DOHH2 (cell line): Measurements from ENCODE around the gene THBS3.

ENCODE experiments used
- H3F3A ChIP-seq: fragments of 200-600 bp; sonication (generic), shearing (Covaris generic); 2 replicates; pipeline ENCODE4 v1.6.0; 2016; ENCODE audit warnings: antibody characterized with exemption, mild to moderate bottlenecking; ENCODE audit not compliant: control insufficient read depth, insufficient read depth
- H3K27ac ChIP-seq: fragments of 200-600 bp; sonication (generic); 2 replicates; pipeline ENCODE4 v1.5.1; 2014; ENCODE audit warnings: low read depth, mild to moderate bottlenecking, low read length, moderate library complexity
- H3K27me3 ChIP-seq: fragments of 200-600 bp; sonication (generic); 2 replicates; pipeline ENCODE4 v1.6.1; 2014; ENCODE audit warnings: mild to moderate bottlenecking, low read length, mixed read lengths; ENCODE audit not compliant: control insufficient read depth
- H3K36me3 ChIP-seq: fragments of 200-600 bp; sonication (generic); 2 replicates; pipeline ENCODE4 v1.6.1; 2014; ENCODE audit warnings: mild to moderate bottlenecking, low read length, moderate library complexity, mixed read lengths; ENCODE audit not compliant: control insufficient read depth
- H3K4me1 ChIP-seq: fragments of 200-600 bp; sonication (generic); 2 replicates; pipeline ENCODE4 v1.6.1; 2014; ENCODE audit warnings: mild to moderate bottlenecking, low read length, mixed read lengths; ENCODE audit not compliant: control insufficient read depth
- H3K4me2 ChIP-seq: fragments of 200-600 bp; sonication (generic); 2 replicates; pipeline ENCODE4 v1.6.0; 2014; ENCODE audit warnings: mild to moderate bottlenecking, low read length, moderate library complexity
- H3K4me3 ChIP-seq: fragments of 200-600 bp; sonication (generic); 2 replicates; pipeline ENCODE4 v1.5.1; 2014; ENCODE audit warnings: mild to moderate bottlenecking, low read length, mixed read lengths
- H3K79me2 ChIP-seq: fragments of 200-600 bp; sonication (generic); 2 replicates; pipeline ENCODE4 v1.6.1; 2014; ENCODE audit warnings: mild to moderate bottlenecking, low read length, mixed read lengths; ENCODE audit not compliant: control insufficient read depth
- H3K9me2 ChIP-seq: fragments of 200-600 bp; sonication (generic); replicated peaks from 2 replicates; pipeline ENCODE4 v1.6.1; 2014; ENCODE audit warnings: mild to moderate bottlenecking, low read length, mixed read lengths; ENCODE audit not compliant: control insufficient read depth
- H3K9me3 ChIP-seq: fragments of 200-600 bp; sonication (generic); 2 replicates; pipeline ENCODE4 v1.6.1; 2014; ENCODE audit warnings: antibody characterized with exemption, low read length, mixed read lengths; ENCODE audit not compliant: control insufficient read depth, insufficient read depth
- H4K20me1 ChIP-seq: fragments of 200-600 bp; sonication (generic); 2 replicates; pipeline ENCODE4 v1.6.0; 2014; ENCODE audit warnings: low read depth, mild to moderate bottlenecking, antibody characterized with exemption, low read length, moderate library complexity; ENCODE audit not compliant: control insufficient read depth, insufficient read depth
- CTCF ChIP-seq: fragments of 200-600 bp; sonication (generic); IDR thresholded peaks from one replicate; pipeline ENCODE4 v1.5.1; 2014; ENCODE audit warnings: antibody characterized with exemption, mild to moderate bottlenecking, low read depth, low read length; ENCODE audit not compliant: poor library complexity, severe bottlenecking
- EZH2phosphoT487 ChIP-seq: fragments of 200-600 bp; sonication (generic); IDR thresholded peaks from 2 replicates; pipeline ENCODE4 v1.6.1; 2017; ENCODE audit warnings: borderline replicate concordance, mild to moderate bottlenecking, antibody characterized with exemption, low read length, moderate library complexity, mixed read lengths

THBS3 gene

GRCh38 chr1:155253208-155253607, 45.5 kb upstream of the THBS3 start:
- Histone ChIP-seq H3K4me1 (peaks cover 38% of the 10 kb centered on the region), H3K9me3 (no peaks in the 10 kb centered on the region), H3K4me3 (peak overlapping the region; percentile 95), H3K9me2 (no peaks in the 10 kb centered on the region), H3F3A (peaks cover 11% of the 10 kb centered on the region), H3K4me2 (peak overlapping the region; percentile 98), H3K27me3 (no peaks in the 10 kb centered on the region), H4K20me1 (no peaks in the 10 kb centered on the region), H3K79me2 (peaks cover 13% of the 10 kb centered on the region), H3K27ac (no peak overlapping the region), H3K36me3 (peaks cover 24% of the 10 kb centered on the region)
- TF ChIP-seq CTCF (no peak), EZH2phosphoT487 (no peak)

- Histone ChIP-seq H4K20me1 (no peaks in the 10 kb centered on the region), H3K79me2 (peaks cover 13% of the 10 kb centered on the region), H3K4me2 (no peak overlapping the region), H3F3A (peaks cover 6% of the 10 kb centered on the region; the same call in 1 of the 2 replicates), H3K9me3 (no peaks in the 10 kb centered on the region), H3K9me2 (no peaks in the 10 kb centered on the region), H3K4me3 (no peak overlapping the region), H3K4me1 (peaks cover 38% of the 10 kb centered on the region), H3K27me3 (no peaks in the 10 kb centered on the region), H3K27ac (no peak overlapping the region), H3K36me3 (peaks cover 19% of the 10 kb centered on the region)
- TF ChIP-seq CTCF, result no peak
- TF ChIP-seq EZH2phosphoT487, result no peak
Measured at GRCh38 chr1:155251566-155251965, 43.9 kb upstream of the THBS3 start.

GRCh38 chr1:155250633-155251449, 43.1 kb upstream of the THBS3 start:
- Histone ChIP-seq H3K27ac (no peak overlapping the region), H3K4me3 (peak overlapping the region; percentile 71), H3K4me1 (peaks cover 36% of the 10 kb centered on the region), H3K79me2 (peaks cover 13% of the 10 kb centered on the region), H3K4me2 (peak overlapping the region; percentile 64), H3K9me3 (no peaks in the 10 kb centered on the region), H3K9me2 (no peaks in the 10 kb centered on the region), H3K27me3 (no peaks in the 10 kb centered on the region), H4K20me1 (no peaks in the 10 kb centered on the region), H3K36me3 (peaks cover 14% of the 10 kb centered on the region), H3F3A (peaks cover 6% of the 10 kb centered on the region; the same call in 1 of the 2 replicates)
- TF ChIP-seq EZH2phosphoT487 (no peak), CTCF (peak; percentile 100)
